Activated T-helper 17 cell treated with anti-CD3 and anti-CD28 coated beads, Interleukin-2, amount 50 U/mL, for 72 hours (primary cell): ENCODE results near the gene ZNF606. TPM values are rescaled to one million over a fixed set of nuclear protein-coding genes. Genes with fewer than 3 reads are reported as not detected.

Experiments used
- ATAC-seq: fragments of 150-1000 bp; cut with Tn5 transposase; replicated peaks from 2 replicates; pipeline ENCODE4 v1.10.0; 2021; ENCODE audit warnings: mild to moderate bottlenecking, moderate library complexity
- H3K27ac Mint-ChIP-seq: one replicate; pipeline ENCODE4 v1.8.0; 2022; ENCODE audit warnings: mixed read lengths
- H3K27me3 Mint-ChIP-seq: one replicate; pipeline ENCODE4 v1.8.0; 2022; ENCODE audit warnings: mixed read lengths
- H3K36me3 Mint-ChIP-seq: one replicate; pipeline ENCODE4 v1.8.0; 2022; ENCODE audit warnings: low read depth, mild to moderate bottlenecking, mixed read lengths
- H3K4me1 Mint-ChIP-seq: one replicate; pipeline ENCODE4 v1.8.0; 2022; ENCODE audit warnings: mixed read lengths
- H3K4me3 Mint-ChIP-seq: one replicate; pipeline ENCODE4 v1.8.0; 2022; ENCODE audit warnings: mild to moderate bottlenecking, mixed read lengths
- H3K9me3 Mint-ChIP-seq: one replicate; pipeline ENCODE4 v1.8.0; 2022; ENCODE audit warnings: mixed read lengths
- total RNA-seq, 2 donors: library from RNA; stranded (reverse); gene quantifications; one replicate each; pipeline ENCODE4 v1.2.3, GENCODE V29; 2022

Gene ZNF606
- total RNA-seq, 2 donors from 2014 or later, result 4.4 to 5.1 TPM

GRCh38 chr19:57992841-57993240 lies 9.8 kb downstream of the ZNF606 start:
- ATAC-seq, result no peak
- no peak overlapping the region for H3K27ac Mint-ChIP-seq

DNA sequence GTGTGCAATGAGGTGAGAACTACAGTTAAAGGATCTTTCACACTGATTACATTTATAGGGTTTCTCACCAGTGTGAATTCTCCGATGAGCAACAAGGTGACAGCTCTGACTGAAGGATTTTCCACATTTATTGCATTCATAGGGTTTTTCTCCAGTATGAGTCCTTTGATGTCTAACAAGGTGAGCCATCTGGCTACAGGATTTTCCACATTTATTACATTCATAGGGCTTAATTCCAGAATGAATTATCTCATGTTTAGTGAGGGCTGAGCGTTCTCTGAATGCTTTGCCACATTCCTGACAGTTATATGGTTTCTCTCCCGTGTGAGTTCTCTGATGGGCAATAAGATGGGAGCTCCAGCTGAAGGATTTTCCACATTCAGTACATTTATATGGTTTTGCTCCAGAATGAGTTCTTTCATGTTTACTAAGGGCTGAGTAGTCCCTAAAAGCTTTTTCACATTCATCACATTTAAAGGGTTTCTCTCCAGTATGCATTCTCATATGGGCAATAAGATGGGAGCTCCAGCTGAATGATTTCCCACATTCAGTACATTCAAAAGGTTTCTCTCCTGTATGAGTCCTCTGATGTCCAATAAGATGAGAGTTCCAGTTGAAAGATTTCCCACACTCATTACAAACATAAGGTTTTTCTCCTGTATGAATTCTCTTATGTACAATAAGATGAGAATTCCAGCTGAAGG lies 23.9 kb downstream of the ZNF606 start:
- Mint-ChIP-seq H3K4me3 (no peak overlapping the region), H3K36me3 (peaks cover 56% of the 10 kb centered on the region), H3K9me3 (peaks cover 55% of the 10 kb centered on the region), H3K4me1 (no peaks in the 10 kb centered on the region), H3K27me3 (no peaks in the 10 kb centered on the region), H3K27ac (no peak overlapping the region)
- no peak for ATAC-seq

More at GRCh38 chr19:57992841-57993240, 9.8 kb downstream of the ZNF606 start:
- no peaks in the 10 kb centered on the region for H3K4me1 Mint-ChIP-seq
- no peak overlapping the region for H3K4me3 Mint-ChIP-seq
- no peaks in the 10 kb centered on the region for H3K27me3 Mint-ChIP-seq
- H3K9me3 Mint-ChIP-seq, result peaks cover 25% of the 10 kb centered on the region
- H3K36me3 Mint-ChIP-seq, result peaks cover 65% of the 10 kb centered on the region

- H3K4me1 Mint-ChIP-seq, result no peaks in the 10 kb centered on the region
- no peak within 1 kb of the TSS for H3K4me3 Mint-ChIP-seq
- peaks cover 34% of the 10 kb centered on the region for H3K9me3 Mint-ChIP-seq
- no peak within 1 kb of the TSS for H3K27ac Mint-ChIP-seq
- no peak for ATAC-seq
- no peaks in the 10 kb centered on the region for H3K27me3 Mint-ChIP-seq
- peaks cover 13% of the 10 kb centered on the region for H3K36me3 Mint-ChIP-seq
Measured at GRCh38 chr19:57974434-57974833, 28.2 kb downstream of the ZNF606 start, which contains the start of gene C19orf18. TSS of gene C19orf18 (minus strand) at chr19:57974534. CDS start at chr19:57974432, 102 bp downstream.

GRCh38 chr19:57964761-57965160 lies 37.9 kb downstream of the ZNF606 start:
- Mint-ChIP-seq H3K36me3 (no peaks in the 10 kb centered on the region), H3K9me3 (peaks cover 16% of the 10 kb centered on the region), H3K4me3 (no peak overlapping the region), H3K4me1 (no peaks in the 10 kb centered on the region), H3K27me3 (no peaks in the 10 kb centered on the region), H3K27ac (no peak overlapping the region)
- ATAC-seq, result no peak

DNA sequence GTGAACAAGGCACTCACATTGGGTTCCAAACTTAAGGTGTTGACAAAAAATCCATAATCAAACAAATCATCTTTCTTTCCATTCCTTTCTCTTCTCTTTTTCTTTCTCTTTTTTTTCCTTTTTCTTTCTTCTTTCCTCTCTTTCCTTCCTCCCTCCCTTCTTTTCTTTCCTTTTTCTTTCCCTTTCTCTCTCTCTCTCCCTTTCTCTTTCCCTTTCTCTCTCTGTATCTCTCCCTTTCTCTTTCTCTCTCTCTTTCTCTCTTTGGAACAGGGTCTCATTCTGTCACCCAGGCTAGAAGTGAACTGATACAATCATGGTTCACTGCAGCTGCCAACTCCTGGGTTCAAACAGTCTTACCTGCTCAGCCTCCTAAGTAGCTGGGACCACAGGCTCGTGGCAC lies 40.8 kb downstream of the ZNF606 start:
- Mint-ChIP-seq H3K9me3 (peaks cover 21% of the 10 kb centered on the region), H3K4me1 (no peaks in the 10 kb centered on the region), H3K4me3 (no peak overlapping the region), H3K27ac (no peak overlapping the region), H3K27me3 (no peaks in the 10 kb centered on the region), H3K36me3 (peaks cover 5% of the 10 kb centered on the region)
- no peak for ATAC-seq

GRCh38 chr19:57954996-57955395 lies 47.6 kb downstream of the ZNF606 start:
- Mint-ChIP-seq H3K27me3 (no peaks in the 10 kb centered on the region), H3K9me3 (peaks cover 27% of the 10 kb centered on the region), H3K4me3 (no peak overlapping the region), H3K27ac (no peak overlapping the region), H3K4me1 (no peaks in the 10 kb centered on the region), H3K36me3 (peaks cover 5% of the 10 kb centered on the region)
- ATAC-seq, result no peak

DNA sequence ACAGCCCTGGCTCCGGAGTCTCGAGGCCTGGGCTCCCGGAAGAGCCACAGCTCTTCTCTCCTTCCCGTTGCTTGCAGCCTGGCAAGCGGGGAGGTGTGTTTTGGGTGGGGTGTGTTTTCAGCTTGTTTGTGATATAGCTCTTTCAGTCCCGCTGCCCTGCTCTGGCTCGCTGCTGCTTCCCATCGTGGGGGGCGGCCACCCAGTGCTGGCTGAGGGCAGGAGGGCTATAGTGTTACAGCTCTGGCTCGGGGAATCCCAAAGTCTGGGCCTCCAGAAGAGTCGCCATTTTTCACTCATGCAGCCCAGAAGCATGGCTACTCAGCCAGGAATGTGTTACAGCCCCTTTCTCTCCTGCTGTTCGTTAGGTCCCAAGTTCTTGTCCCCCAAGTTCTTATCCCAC lies 52.9 kb downstream of the ZNF606 start:
- Mint-ChIP-seq H3K4me1 (peaks cover 11% of the 10 kb centered on the region), H3K36me3 (peaks cover 12% of the 10 kb centered on the region), H3K4me3 (no peak overlapping the region), H3K27me3 (no peaks in the 10 kb centered on the region), H3K27ac (no peak overlapping the region), H3K9me3 (peaks cover 18% of the 10 kb centered on the region)
- ATAC-seq, result no peak

- Mint-ChIP-seq H3K9me3 (peaks cover 15% of the 10 kb centered on the region), H3K4me3 (no peak overlapping the region), H3K4me1 (peaks cover 11% of the 10 kb centered on the region), H3K36me3 (peaks cover 16% of the 10 kb centered on the region), H3K27me3 (no peaks in the 10 kb centered on the region), H3K27ac (no peak overlapping the region)
- no peak for ATAC-seq
Measured at GRCh38 chr19:57949296-57949695, 53.3 kb downstream of the ZNF606 start.

GRCh38 chr19:57947419-57948134 lies 55.0 kb downstream of the ZNF606 start, which contains the start of gene ZNF256:
TSS of gene ZNF256 (minus strand) at chr19:57947706. CDS start at chr19:57947474, 232 bp downstream.
- ATAC-seq, result peak; percentile 97
- Mint-ChIP-seq H3K27ac (peak within 1 kb of the TSS; percentile 87), H3K4me1 (peaks cover 11% of the 10 kb centered on the region), H3K4me3 (peak within 1 kb of the TSS; percentile 88), H3K27me3 (no peaks in the 10 kb centered on the region), H3K36me3 (peaks cover 33% of the 10 kb centered on the region), H3K9me3 (peaks cover 24% of the 10 kb centered on the region)

- Mint-ChIP-seq H3K27ac (peak overlapping the region; percentile 87), H3K4me1 (peaks cover 11% of the 10 kb centered on the region), H3K27me3 (no peaks in the 10 kb centered on the region), H3K9me3 (peaks cover 28% of the 10 kb centered on the region), H3K4me3 (peak overlapping the region; percentile 88), H3K36me3 (peaks cover 38% of the 10 kb centered on the region)
- no peak for ATAC-seq
Measured at GRCh38 chr19:57947088-57947418, 55.6 kb downstream of the ZNF606 start.

GRCh38 chr19:57946316-57946715 lies 56.3 kb downstream of the ZNF606 start:
- ATAC-seq, result no peak
- Mint-ChIP-seq H3K4me1 (peaks cover 11% of the 10 kb centered on the region), H3K9me3 (peaks cover 29% of the 10 kb centered on the region), H3K27me3 (no peaks in the 10 kb centered on the region), H3K27ac (no peak overlapping the region), H3K4me3 (peak overlapping the region; percentile 88), H3K36me3 (peaks cover 45% of the 10 kb centered on the region)

- H3K9me3 Mint-ChIP-seq, result peaks cover 28% of the 10 kb centered on the region
- no peak for ATAC-seq
- H3K27me3 Mint-ChIP-seq, result no peaks in the 10 kb centered on the region
- H3K4me1 Mint-ChIP-seq, result peaks cover 9% of the 10 kb centered on the region
- no peak overlapping the region for H3K27ac Mint-ChIP-seq
- H3K36me3 Mint-ChIP-seq, result peaks cover 86% of the 10 kb centered on the region
- H3K4me3 Mint-ChIP-seq, result no peak overlapping the region
Measured at GRCh38 chr19:57941593-57941992, 61.0 kb downstream of the ZNF606 start.

DNA sequence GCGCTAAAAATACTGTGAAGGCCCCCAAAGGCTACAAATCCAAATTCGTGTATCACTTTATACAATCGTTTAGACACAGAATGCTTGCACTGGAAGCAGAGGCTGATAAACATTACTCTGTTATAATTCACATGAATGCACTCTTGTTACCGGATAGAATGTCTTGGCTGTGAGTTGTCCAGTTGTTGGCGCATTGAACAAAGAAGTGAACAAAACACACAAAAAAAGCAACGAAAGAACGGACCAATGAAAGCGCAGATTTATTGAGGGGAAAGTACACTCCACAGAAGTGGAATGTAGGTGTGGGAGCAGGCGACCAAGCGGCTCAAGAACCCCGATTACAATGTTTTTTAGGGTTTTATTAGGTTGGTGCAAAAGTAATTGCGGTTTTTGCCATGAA lies 66.9 kb downstream of the ZNF606 start:
- peaks cover 50% of the 10 kb centered on the region for H3K36me3 Mint-ChIP-seq
- peak overlapping the region; percentile 89 for H3K4me3 Mint-ChIP-seq
- peaks cover 16% of the 10 kb centered on the region for H3K9me3 Mint-ChIP-seq

GRCh38 chr19:57934820-57935665 lies 67.6 kb downstream of the ZNF606 start, which contains the start of gene ZNF418:
TSS of gene ZNF418 (minus strand) at chr19:57935402. CDS start at chr19:57933822, 1,580 bp downstream.
- peak within 1 kb of the TSS; percentile 84 for H3K27ac Mint-ChIP-seq
- peaks cover 43% of the 10 kb centered on the region for H3K36me3 Mint-ChIP-seq

More for the DNA sequence above, 66.9 kb downstream of the ZNF606 start:
- no peak for ATAC-seq
- H3K4me1 Mint-ChIP-seq, result no peaks in the 10 kb centered on the region
- H3K27me3 Mint-ChIP-seq, result no peaks in the 10 kb centered on the region
- no peak overlapping the region for H3K27ac Mint-ChIP-seq

More at GRCh38 chr19:57934820-57935665, 67.6 kb downstream of the ZNF606 start, which contains the start of gene ZNF418:
- peak within 1 kb of the TSS; percentile 89 for H3K4me3 Mint-ChIP-seq
- peaks cover 18% of the 10 kb centered on the region for H3K9me3 Mint-ChIP-seq
- no peaks in the 10 kb centered on the region for H3K4me1 Mint-ChIP-seq
- ATAC-seq, result peak; percentile 98
- no peaks in the 10 kb centered on the region for H3K27me3 Mint-ChIP-seq
